Natural killer cell (primary cell): ENCODE results near the gene LPA. TPM values are rescaled to one million over a fixed set of nuclear protein-coding genes. Genes with fewer than 3 reads are reported as not detected.
"Not testable (repeated sequence)": the region's sequence is repeated elsewhere in the genome, so short reads cannot be mapped to it uniquely, and the experiment has no call there.

Experiments
- ATAC-seq, 3 donors: fragments of 150-1000 bp in 2 of 3; fragments of 200-7000 bp in 1 of 3; cut with Tn5 transposase; 1 replicate in 1 of 3; 2 replicates in 2 of 3; pipeline ENCODE4 v1.10.0; 2021; ENCODE audit warnings: mild to moderate bottlenecking in 2 of 3, moderate library complexity in 2 of 3
- DNase-seq, 2 donors: peaks; one replicate each; pipeline versions ENCODE4 v3.0.0 to v3.0.0-alpha.2; 2013 to 2021; ENCODE audit warnings: mixed read lengths in 1 of 2
- H3K27ac ChIP-seq: one replicate; pipeline ENCODE4 v1.5.1; 2013; ENCODE audit warnings: mild to moderate bottlenecking, low read length
- H3K27me3 ChIP-seq: one replicate; pipeline ENCODE4 v1.6.1; 2013; ENCODE audit warnings: low read length; ENCODE audit not compliant: control insufficient read depth, insufficient read depth
- H3K36me3 ChIP-seq: one replicate; pipeline ENCODE4 v1.6.1; 2013; ENCODE audit warnings: low read length; ENCODE audit not compliant: control insufficient read depth, insufficient read depth
- H3K4me1 ChIP-seq: one replicate; pipeline ENCODE4 v1.6.1; 2013; ENCODE audit warnings: low read length; ENCODE audit not compliant: control insufficient read depth, insufficient read depth
- H3K4me3 ChIP-seq: one replicate; pipeline ENCODE4 v1.5.1; 2013; ENCODE audit warnings: low read length
- H3K9me3 ChIP-seq: one replicate; pipeline ENCODE4 v1.6.1; 2013; ENCODE audit warnings: low read length; ENCODE audit not compliant: control insufficient read depth, insufficient read depth
- H3K27ac Mint-ChIP-seq, 2 donors: one replicate each; pipeline ENCODE4 v1.8.0; 2022; ENCODE audit warnings: mild to moderate bottlenecking in 2 of 2, mixed read lengths in 2 of 2, moderate library complexity in 1 of 2
- H3K27me3 Mint-ChIP-seq, 2 donors: one replicate each; pipeline ENCODE4 v1.8.0; 2022; ENCODE audit warnings: low read depth in 2 of 2, mixed read lengths in 2 of 2
- H3K36me3 Mint-ChIP-seq: one replicate; pipeline ENCODE4 v1.8.0; 2022; ENCODE audit warnings: mixed read lengths
- H3K4me1 Mint-ChIP-seq, 2 donors: one replicate each; pipeline ENCODE4 v1.8.0; 2022; ENCODE audit warnings: mixed read lengths in 2 of 2
- H3K4me3 Mint-ChIP-seq: one replicate; pipeline ENCODE4 v1.8.0; 2022; ENCODE audit warnings: mild to moderate bottlenecking, moderate library complexity, mixed read lengths
- H3K9me3 Mint-ChIP-seq, 2 donors: one replicate each; pipeline ENCODE4 v1.8.0; 2022; ENCODE audit warnings: mixed read lengths in 2 of 2
- CTCF ChIP-seq: fragments of 200-600 bp; IDR thresholded peaks from one replicate; pipeline ENCODE4 v1.8.0; 2022; ENCODE audit warnings: antibody characterized with exemption
- WGBS: methylation state at CpG from one replicate; pipeline ENCODE4 v1.1.7; 2013; ENCODE audit warnings: missing lambda C conversion rate; ENCODE audit not compliant: insufficient coverage; 5-methylcytosine and 5-hydroxymethylcytosine counted together
- intact Hi-C: fragments of 100-400 bp; cut with micrococcal nuclease; formaldehyde crosslinking; loops from one replicate; pipeline ENCODE4 v1.14.2; 2022
- total RNA-seq, 4 donors: library from RNA; stranded (reverse); fragments of 120-200 nt in 1 of 4; gene quantifications; one replicate each; pipeline versions ENCODE4 v1.2.3 to v1.2.4, GENCODE V29; 2013 to 2022

The LPA gene
- total RNA-seq, 3 donors from 2014 or later (not counting 1 experiment from before 2014, with no cell fraction given) = not detected

GRCh38 chr6:160634706-160635105, 29.4 kb downstream of the LPA start:
- no peaks in the 10 kb centered on the region for H3K4me1 Mint-ChIP-seq
- Histone ChIP-seq H3K9me3 (no peaks in the 10 kb centered on the region), H3K36me3 (no peaks in the 10 kb centered on the region), H3K27me3 (no peaks in the 10 kb centered on the region), H3K27ac (no peak overlapping the region), H3K4me3 (no peak overlapping the region), H3K4me1 (no peaks in the 10 kb centered on the region)
- H3K9me3 Mint-ChIP-seq = no peaks in the 10 kb centered on the region
- no peak overlapping the region for H3K27ac Mint-ChIP-seq
- no peaks in the 10 kb centered on the region for H3K27me3 Mint-ChIP-seq
- intact Hi-C loops = no loop called here
- no peak for ATAC-seq
- H3K4me3 Mint-ChIP-seq = no peak overlapping the region
- WGBS = 95% methylated on average over 7 of the region's 10 CpGs
- no peak for TF ChIP-seq CTCF
- H3K36me3 Mint-ChIP-seq = no peaks in the 10 kb centered on the region
- no peak for DNase-seq

DNA sequence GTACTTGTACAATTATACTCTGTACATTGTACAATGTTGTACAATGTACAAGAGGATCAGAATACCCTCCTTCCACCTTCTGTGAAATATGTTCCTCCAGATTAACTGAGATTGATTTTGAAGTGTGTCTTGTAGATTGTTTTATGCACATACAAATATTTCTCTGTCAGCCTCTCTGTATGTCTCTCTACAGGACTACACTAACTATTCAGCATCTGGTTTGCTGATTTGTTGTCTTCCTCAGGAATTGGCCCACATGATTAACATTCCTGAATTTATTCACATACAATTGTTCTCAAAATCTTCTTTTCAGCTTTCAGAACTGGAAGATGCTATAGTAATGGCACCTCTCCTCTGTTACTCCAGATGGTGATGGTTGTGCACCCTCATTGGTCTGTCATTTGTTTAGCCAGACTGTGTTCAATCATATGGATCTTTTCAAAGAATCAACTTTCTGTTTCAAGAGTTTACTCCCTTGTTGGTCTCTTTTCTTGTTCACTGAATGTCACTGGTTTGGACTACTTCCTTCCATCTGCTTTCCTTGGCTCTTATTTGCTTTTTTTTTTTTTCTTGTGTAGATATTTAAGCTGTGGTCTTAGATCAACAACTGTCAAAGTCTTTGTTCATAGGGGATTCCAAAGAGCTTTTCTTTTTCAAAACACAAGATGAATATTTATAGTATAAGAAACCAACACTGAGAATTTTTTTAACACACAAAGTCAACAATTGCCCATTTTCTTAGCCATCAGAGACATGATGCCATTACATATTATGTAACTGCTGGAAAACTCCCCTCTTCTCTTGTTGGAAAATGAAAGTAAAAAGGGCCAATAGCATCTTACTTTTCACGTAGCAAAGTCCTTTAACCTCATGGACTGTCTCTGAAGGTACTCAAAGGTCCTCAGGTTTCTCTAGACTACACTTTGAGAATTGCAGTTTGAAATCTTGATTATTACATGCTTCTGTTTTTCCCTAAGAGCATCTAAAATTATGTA, 67.9 kb downstream of the LPA start:
- Histone ChIP-seq H3K27ac (no peak overlapping the region), H3K36me3 (no peaks in the 10 kb centered on the region), H3K4me1 (no peaks in the 10 kb centered on the region), H3K9me3 (no peaks in the 10 kb centered on the region), H3K27me3 (no peaks in the 10 kb centered on the region), H3K4me3 (no peak overlapping the region)
- Mint-ChIP-seq H3K36me3 (no peaks in the 10 kb centered on the region), H3K9me3 (peaks cover 0 to 2% of the 10 kb centered on the region in 2 donors), H3K27me3 (peaks cover 14 to 25% of the 10 kb centered on the region in 2 donors), H3K4me3 (no peak overlapping the region), H3K27ac (no peak overlapping the region), H3K4me1 (no peaks in the 10 kb centered on the region)
- no peak for DNase-seq
- WGBS = 75% methylated on average over 1 of the region's 1 CpG
- no peak for ATAC-seq
- no peak for TF ChIP-seq CTCF
- intact Hi-C loops = no loop called here

GRCh38 chr6:160595297-160595696, 68.8 kb downstream of the LPA start:
- DNase-seq, H3K36me3 Mint-ChIP-seq, H3K9me3 ChIP-seq, H3K4me3 Mint-ChIP-seq, H3K27me3 ChIP-seq, ATAC-seq, H3K9me3 Mint-ChIP-seq, H3K4me1 Mint-ChIP-seq, H3K36me3 ChIP-seq, H3K4me1 ChIP-seq, H3K27ac Mint-ChIP-seq, H3K27ac ChIP-seq, H3K4me3 ChIP-seq, intact Hi-C loops: not testable (repeated sequence)
- 60% methylated on average over 3 of the region's 4 CpGs for WGBS
- peaks cover 14 to 25% of the 10 kb centered on the region in 2 donors for H3K27me3 Mint-ChIP-seq

GRCh38 chr6:160586374-160586773, 77.7 kb downstream of the LPA start:
- Histone ChIP-seq H3K27ac (no peak overlapping the region), H3K36me3 (no peaks in the 10 kb centered on the region), H3K4me3 (no peak overlapping the region), H3K9me3 (no peaks in the 10 kb centered on the region), H3K27me3 (no peaks in the 10 kb centered on the region), H3K4me1 (no peaks in the 10 kb centered on the region)
- no peak overlapping the region for H3K27ac Mint-ChIP-seq
- peaks cover 18 to 21% of the 10 kb centered on the region in 2 donors for H3K27me3 Mint-ChIP-seq
- no peak for TF ChIP-seq CTCF
- no peak overlapping the region for H3K4me3 Mint-ChIP-seq
- WGBS = 89% methylated on average over 4 of the region's 4 CpGs
- ATAC-seq = no peak
- H3K4me1 Mint-ChIP-seq = no peaks in the 10 kb centered on the region
- H3K9me3 Mint-ChIP-seq = peaks cover 0 to 2% of the 10 kb centered on the region in 2 donors
- H3K36me3 Mint-ChIP-seq = no peaks in the 10 kb centered on the region
- DNase-seq = no peak
- intact Hi-C loops = no loop called here
